K562 (cell line): Measurements from ENCODE around the gene ARHGEF1. TPM values are rescaled to one million over a fixed set of nuclear protein-coding genes. Genes with fewer than 3 reads are reported as not detected.

Source experiments
- CHCHD3 ChIP-seq: fragments of 250-450 bp; sonication (Bioruptor Pico); IDR thresholded peaks from 2 replicates; pipeline ENCODE4 v2.1.2; 2022; ENCODE audit warnings: mild to moderate bottlenecking
- E2F1 ChIP-seq: sonication (generic); formaldehyde crosslinking; IDR thresholded peaks from 2 replicates; pipeline ENCODE4 v1.8.1; 2023; ENCODE audit warnings: mild to moderate bottlenecking, missing genetic modification reagents, moderate library complexity
- HDAC8 ChIP-seq: fragments of 450-650 bp; IDR thresholded peaks from 2 replicates; pipeline ENCODE4 v1.6.1; 2016; ENCODE audit warnings: mild to moderate bottlenecking, missing genetic modification characterization, moderate library complexity, missing compliant biosample characterization
- MAFK ChIP-seq: IDR thresholded peaks from 2 replicates; pipeline ENCODE4 v1.6.1; 2011; ENCODE audit warnings: low read length, improper control_type of control experiment
- PCBP2 ChIP-seq: fragments of 200-400 bp; formaldehyde crosslinking; IDR thresholded peaks from 2 replicates; pipeline ENCODE4 v1.6.1; 2018; ENCODE audit warnings: low read length, low read depth, mild to moderate bottlenecking, moderate library complexity; ENCODE audit not compliant: poor library complexity, severe bottlenecking
- PTRF ChIP-seq: fragments of 450-650 bp; IDR thresholded peaks from 2 replicates; pipeline ENCODE4 v1.6.1; 2016; ENCODE audit warnings: mild to moderate bottlenecking, missing genetic modification characterization, missing compliant biosample characterization
- RBFOX2 ChIP-seq: fragments of 200-400 bp; formaldehyde crosslinking; IDR thresholded peaks from 2 replicates; pipeline ENCODE4 v1.6.1; 2017; ENCODE audit warnings: low read depth, mild to moderate bottlenecking, low read length, moderate library complexity
- SRSF7 ChIP-seq: fragments of 200-400 bp; formaldehyde crosslinking; optimal IDR thresholded peaks from 2 replicates; pipeline ENCODE3; 2017; ENCODE audit warnings: mild to moderate bottlenecking, low read depth, low read length
- SUPT5H ChIP-seq: fragments of 450-650 bp; IDR thresholded peaks from 2 replicates; pipeline ENCODE4 v1.6.1; 2016
- ZFP30 ChIP-seq: fragments of 250-450 bp; sonication (Bioruptor Pico); IDR thresholded peaks from 2 replicates; pipeline ENCODE4 v1.8.0; 2022; ENCODE audit warnings: moderate library complexity, mild to moderate bottlenecking, inconsistent platforms, borderline replicate concordance
- ZNF778 ChIP-seq: fragments of 450-650 bp; formaldehyde crosslinking; IDR thresholded peaks from 2 replicates; pipeline ENCODE4 v1.4.0; 2020; ENCODE audit warnings: mild to moderate bottlenecking, moderate library complexity
- polyA plus RNA-seq, 8 experiments: library from polyadenylated mRNA; depleted of rRNA in 4 of 8; stranded (reverse) in 5 of 8; unstranded in 3 of 8; fragments of >200 nt; fragmentation: Nextera tagmentation in 2 of 8; fragmentation: Illumina TruSeq in 1 of 8; extraction: Ambion mirVana in 2 of 8; extraction: Trizol in 1 of 8; gene quantifications; 2 replicates each; pipeline versions ENCODE4 v1.2.1 to v1.2.3, GENCODE V29; 2011 to 2014; ENCODE audit warnings: inconsistent platforms in 1 of 8, missing spikeins in 1 of 8
- total RNA-seq, 7 experiments: library from RNA; depleted of rRNA in 6 of 7; stranded (reverse); fragments of >200 nt in 6 of 7; fragmentation: Illumina TruSeq in 2 of 7; extraction: Trizol in 2 of 7; gene quantifications; 2 replicates each; pipeline versions ENCODE4 v1.2.1 to v1.2.3, GENCODE V29; 2011 to 2021; ENCODE audit warnings: low replicate concordance in 1 of 7
- TF ChIP-seq, protein P1 (sequence below), 2 experiments: IDR thresholded peaks; 2 replicates each; pipeline ENCODE4 v1.6.1; 2012; ENCODE audit warnings: improper control_type of control experiment in 2 of 2, low read depth in 2 of 2, low read length in 2 of 2, borderline replicate concordance in 1 of 2

ARHGEF1 gene
- total and polyA plus RNA-seq, 9 of the 15 experiments (the other 6 are each of a cell fraction or from before 2014, with no cell fraction given), result 1.9 to 149 (median 29.8) TPM

- TF ChIP-seq, protein P1, sequence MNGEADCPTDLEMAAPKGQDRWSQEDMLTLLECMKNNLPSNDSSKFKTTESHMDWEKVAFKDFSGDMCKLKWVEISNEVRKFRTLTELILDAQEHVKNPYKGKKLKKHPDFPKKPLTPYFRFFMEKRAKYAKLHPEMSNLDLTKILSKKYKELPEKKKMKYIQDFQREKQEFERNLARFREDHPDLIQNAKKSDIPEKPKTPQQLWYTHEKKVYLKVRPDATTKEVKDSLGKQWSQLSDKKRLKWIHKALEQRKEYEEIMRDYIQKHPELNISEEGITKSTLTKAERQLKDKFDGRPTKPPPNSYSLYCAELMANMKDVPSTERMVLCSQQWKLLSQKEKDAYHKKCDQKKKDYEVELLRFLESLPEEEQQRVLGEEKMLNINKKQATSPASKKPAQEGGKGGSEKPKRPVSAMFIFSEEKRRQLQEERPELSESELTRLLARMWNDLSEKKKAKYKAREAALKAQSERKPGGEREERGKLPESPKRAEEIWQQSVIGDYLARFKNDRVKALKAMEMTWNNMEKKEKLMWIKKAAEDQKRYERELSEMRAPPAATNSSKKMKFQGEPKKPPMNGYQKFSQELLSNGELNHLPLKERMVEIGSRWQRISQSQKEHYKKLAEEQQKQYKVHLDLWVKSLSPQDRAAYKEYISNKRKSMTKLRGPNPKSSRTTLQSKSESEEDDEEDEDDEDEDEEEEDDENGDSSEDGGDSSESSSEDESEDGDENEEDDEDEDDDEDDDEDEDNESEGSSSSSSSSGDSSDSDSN (IDR thresholded peaks at IDR 0.05; ENCODE audit: borderline replicate concordance in 1 of 2, low read depth in 2 of 2, low read length in 2 of 2), result no peak
- TF ChIP-seq HDAC8 (tag), result no peak
- no peak for TF ChIP-seq MAFK
- TF ChIP-seq ZNF778, result no peak
- TF ChIP-seq SUPT5H, result 0 out of 2 replicates have a peak, but pooled peaks have one; percentile 17
- TF ChIP-seq SRSF7, result no peak
- TF ChIP-seq RBFOX2, result peak; percentile 55; the same call in 1 of the 2 replicates
- no peak for TF ChIP-seq PTRF (tag)
- no peak for TF ChIP-seq ZFP30
- no peak for TF ChIP-seq PCBP2
- no peak for TF ChIP-seq E2F1 (CRISPR knock-in tag)
- no peak for TF ChIP-seq CHCHD3
Measured at GRCh38 chr19:41892173-41892902, 9.4 kb downstream of the ARHGEF1 start (continued).
